Ramos (cell line): ENCODE results near the gene SPIRE1.

Experiments
- in situ Hi-C: fragments of 300-500 bp; cut with MboI; formaldehyde crosslinking; loops from one replicate; pipeline ENCODE4 v1.14.3; 2022; ENCODE audit warnings: low sequenced_read_pairs; ENCODE audit not compliant: unreplicated experiment

The SPIRE1 gene

DNA sequence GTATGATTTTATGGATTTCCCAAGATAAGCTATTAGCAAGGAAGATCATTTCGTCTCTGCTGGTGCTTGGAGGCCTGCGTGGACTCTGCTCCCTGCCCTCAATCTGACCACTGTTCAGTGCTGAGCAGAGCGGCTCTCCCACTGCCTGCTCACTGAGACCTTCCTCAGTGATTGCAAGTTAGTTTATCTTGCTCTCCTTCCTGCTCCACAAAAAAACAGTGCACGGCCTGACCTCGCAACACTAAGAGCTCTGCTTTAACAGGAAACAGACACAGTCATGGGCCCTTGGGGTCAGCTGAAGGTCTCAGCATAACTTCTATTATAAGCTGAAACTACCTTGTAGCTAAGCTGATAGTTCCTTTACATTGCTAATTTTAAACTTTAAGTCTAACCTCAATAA is 197.0 kb downstream of the SPIRE1 start:
- in situ Hi-C loops, result no loop called here

DNA sequence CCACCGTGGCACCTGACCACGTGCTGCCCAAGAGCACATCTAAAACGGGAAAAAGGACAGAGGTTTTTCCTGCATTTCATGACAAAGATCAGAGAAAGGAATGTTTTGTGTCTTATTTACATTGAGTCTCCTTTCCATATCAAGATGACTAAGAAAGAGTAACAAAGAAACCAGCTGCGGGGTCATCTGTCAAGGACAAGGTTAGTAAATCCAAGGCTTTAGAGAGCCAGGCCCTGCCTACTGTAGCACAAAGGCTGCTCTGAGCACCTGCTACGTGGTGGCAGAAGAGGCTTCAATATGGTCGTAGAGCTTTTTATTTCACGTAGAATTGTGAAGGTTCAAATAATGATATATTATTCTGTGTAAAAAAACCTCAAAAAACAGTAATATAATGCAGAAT is 199.1 kb downstream of the SPIRE1 start:
- in situ Hi-C loops, result no loop called here

DNA sequence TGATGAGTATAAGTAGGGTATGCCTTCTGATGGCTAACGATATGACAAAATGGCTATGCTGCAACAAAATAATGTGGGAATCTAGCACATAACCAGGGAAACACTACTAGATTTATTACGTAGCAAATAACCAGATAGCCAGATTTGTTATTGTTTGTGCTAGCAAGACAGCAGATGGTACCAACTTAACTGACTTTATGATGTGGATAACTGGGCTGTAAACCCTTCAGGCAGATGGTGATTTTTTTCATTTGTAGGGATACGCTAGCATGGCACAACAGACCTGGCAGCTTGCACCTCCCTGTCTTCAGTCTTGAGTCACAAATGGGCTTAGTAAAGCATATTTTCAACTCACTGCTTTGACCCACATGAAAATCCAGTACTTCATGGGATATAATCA is 201.5 kb downstream of the SPIRE1 start:
- in situ Hi-C loops, result no loop called here

DNA sequence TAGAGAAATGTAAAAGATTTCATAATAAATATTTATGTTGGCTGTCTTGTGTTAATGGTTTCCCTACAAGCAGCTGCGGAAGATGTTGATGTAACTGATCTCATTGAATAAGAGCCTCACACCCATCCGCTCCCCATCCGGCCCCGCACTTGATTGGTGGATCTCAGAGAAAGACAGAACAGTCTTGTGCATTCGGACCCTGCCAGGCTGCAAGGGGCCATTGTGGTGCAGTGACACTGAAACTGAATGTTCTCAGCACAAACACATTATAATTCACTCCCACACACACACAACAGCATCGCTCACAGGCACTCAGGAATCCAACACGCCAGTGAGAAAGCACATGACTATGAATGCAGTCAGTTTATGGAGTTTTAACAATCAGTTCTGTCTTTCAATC is 202.4 kb downstream of the SPIRE1 start:
- in situ Hi-C loops, result no loop called here

DNA sequence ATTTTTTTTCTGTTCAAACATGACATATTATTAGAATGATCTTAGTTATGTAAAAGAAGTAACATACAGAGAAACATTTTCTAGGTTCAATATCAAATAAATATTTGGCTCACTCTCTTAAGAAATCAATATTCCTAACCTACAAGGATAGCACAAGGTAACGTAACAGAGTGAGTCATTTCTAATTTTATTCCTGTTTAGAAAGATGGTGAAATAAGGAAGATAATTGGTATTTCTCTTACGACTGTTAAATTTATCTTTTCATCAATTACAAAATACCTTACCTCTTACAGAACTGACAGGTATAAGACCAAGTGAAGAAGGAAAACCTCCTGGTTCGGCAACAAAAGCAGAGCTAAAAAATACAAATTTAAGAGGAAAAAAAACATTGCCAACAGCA is 205.1 kb downstream of the SPIRE1 start:
- in situ Hi-C loops, result no loop called here

DNA sequence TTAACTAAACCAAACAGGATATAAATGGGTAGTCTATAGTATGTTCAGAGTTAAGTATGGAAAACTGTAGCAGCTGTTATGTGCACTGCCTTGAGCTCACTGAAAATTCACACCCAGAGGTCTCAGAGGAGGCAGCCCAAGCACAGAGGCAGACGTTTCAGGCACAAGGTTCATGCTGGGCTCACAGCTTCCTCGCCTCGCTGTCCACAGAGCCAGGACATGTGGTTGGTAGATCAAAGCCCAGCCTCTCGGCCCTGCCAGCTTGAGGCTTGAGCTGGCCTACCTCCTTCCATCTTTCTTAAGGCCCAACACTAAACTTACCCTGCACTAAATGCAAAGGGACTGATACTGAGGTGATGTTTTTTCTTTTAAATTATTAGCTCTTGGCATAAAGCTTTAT is 206.5 kb downstream of the SPIRE1 start:
- in situ Hi-C loops, result no loop called here

DNA sequence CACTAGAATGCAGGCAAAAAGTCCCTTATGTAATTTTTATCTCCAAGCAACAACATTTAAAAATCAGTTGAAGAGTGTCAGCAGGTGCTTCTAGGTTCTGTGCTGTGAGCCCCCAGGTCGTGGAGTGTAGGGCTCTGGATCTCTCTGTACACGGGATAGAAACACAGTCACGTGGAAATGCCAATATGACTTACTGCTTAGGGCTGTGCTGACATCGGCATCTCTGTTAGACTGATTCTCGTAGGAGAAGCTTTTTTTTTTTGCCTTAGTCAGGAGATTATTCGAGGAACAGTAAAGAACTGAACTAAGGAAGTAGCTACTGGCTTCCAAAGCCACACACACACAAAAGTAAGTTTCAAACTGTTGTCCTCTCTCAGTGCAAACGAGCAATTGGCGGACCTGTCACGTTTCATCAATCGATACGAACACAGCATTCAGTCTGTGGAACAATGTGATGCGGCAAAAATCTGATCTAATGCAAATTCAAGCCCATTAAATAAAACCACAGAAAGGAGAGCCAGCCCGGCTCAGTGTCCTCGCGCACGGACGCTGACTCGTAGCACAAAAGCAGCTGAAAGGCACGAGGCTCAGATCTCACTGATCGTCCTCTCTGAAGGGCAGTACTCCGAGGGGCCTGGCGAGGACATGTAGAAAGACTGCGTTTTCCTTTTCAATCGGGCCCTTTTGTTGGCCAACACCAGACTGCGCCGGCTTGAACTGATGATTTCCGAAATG is 208.7 kb downstream of the SPIRE1 start:
- in situ Hi-C loops, result no loop called here

DNA sequence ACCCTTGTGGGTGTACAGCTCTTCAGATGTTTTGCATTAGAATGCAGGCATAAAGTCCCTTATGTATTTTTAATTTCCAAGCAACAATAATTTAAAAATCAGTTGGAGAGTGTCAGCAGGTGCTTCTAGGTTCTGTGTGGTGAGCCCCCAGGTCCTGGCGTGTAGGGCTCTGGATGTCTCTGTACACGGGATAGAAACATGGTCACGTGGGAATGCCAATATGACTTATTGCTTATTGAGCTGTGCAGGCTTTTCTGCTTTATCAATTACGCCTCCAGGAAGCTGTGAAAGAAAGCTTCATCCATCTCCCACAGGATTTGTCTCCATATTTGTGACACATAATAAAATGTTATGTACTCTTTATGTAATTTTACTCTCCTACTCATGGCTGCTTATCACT is 212.4 kb downstream of the SPIRE1 start:
- in situ Hi-C loops, result no loop called here

DNA sequence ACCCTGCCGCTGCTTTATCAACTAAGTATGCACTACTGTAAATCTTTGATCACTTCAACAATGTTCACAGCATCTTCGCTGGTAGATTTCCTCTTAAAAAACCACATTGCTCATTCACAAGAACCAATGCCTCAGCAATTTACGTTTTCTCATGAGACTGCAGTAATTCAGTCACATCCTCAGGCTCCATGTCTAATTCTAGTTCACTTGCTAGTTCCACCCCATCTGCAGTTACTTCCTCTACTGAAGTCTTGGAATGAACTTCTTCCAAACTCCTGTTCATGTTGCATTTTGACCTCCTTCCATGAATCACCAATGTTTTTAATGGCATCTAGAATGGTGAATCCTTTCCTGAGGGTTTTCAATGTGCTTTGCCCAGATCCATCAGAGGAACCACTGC is 214.4 kb downstream of the SPIRE1 start:
- in situ Hi-C loops, result no loop called here

DNA sequence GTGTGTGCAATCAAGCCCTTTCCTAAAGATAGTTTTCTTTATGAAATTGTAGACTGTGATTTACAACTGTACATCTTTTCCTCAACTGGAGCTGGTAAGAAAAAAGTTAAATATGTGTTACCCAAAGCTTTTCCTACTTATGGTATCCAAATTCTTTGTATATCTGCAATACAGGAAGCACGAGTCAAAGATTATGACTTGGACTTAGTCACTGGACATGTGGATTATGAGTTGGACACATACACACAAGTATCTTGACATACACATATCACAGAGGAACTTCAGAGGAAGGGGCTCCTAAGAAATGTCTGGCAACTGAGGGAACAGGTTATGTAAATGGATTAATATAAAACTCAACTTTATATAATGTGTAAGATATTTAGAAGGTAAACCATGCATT is 215.0 kb downstream of the SPIRE1 start:
- in situ Hi-C loops, result no loop called here

DNA sequence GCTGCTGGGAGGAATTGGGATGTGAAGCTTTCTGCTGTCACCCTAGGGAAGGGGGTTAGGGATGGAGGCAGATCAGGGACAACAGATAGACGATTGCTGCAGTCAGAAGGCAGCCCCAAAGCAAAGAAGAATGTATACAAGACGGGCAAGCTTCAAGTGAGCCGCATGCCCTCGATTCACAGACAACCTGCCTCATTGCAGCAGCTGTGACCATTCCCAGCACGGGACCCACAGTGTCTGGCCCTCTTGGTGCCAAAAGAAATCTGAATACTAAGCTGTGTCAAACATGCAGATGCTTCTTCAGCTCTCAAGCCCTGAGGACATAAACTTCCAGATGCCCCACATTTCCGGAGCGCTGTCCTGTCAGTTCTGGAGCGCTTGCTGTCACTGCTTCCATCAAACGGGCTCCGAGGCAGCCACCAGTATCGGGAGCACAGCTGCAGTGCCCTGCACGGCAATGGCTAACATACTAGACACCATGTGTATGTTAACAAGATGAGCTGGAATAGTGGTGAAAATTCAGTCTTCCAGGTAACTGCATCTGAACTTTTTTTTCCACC is 216.4 kb downstream of the SPIRE1 start:
- in situ Hi-C loops, result no loop called here

DNA sequence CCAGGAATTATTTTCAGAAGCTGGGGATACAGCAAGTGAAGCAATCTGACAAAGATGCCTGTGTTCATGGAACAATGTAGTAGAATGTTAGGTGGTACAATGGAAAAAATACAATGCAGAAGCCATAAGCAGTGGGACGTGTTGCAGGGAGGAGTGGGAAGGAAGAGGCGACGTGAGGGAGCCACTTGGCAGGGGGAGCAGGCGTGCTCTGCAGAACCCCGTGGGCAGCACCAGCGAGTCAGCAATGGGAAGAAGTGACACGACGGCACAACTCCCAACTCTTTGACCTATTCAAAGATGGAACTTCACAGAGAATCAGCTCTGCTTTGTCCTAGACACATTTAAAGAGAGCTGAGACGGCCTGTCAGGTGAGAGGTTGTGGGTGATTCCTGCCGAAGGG is 219.7 kb downstream of the SPIRE1 start:
- in situ Hi-C loops, result no loop called here

DNA sequence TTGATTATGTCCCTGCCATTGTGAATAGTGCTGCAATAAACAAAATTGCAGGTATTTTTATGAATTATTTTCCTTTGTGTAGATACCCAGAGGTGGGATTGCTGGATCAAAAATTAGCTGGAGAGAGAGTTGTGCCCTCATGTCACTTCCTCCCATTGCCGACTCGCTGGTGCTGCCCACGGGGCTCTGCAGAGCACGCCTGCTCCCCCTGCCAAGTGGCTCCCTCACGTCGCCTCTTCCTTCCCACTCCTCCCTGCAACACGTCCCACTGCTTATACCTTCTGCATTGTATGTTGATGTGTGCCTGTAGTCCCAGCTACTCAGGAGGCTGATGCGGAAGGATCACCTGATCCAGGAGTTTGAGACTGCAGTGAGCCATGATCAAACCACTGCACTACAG is 222.0 kb downstream of the SPIRE1 start:
- in situ Hi-C loops, result no loop called here

DNA sequence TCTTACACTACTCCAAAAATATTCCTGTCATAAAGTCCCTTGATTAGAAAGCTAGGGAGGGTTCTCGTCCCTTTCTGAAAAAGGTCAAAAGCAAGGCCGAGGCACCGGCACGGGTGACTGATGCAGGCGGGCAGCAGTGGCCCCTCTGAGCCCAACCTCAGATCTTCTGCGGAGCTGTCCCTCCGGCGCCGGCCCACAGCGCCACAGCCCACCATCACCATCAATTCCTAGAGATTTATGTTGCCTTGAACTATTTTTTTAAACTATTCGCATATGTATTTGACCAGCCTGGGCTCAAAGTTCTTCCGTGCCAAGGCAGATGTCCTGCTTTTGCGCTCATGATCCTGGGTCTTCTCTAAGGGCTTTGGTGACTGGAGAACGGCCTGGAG is 223.4 kb downstream of the SPIRE1 start:
- in situ Hi-C loops, result no loop called here

DNA sequence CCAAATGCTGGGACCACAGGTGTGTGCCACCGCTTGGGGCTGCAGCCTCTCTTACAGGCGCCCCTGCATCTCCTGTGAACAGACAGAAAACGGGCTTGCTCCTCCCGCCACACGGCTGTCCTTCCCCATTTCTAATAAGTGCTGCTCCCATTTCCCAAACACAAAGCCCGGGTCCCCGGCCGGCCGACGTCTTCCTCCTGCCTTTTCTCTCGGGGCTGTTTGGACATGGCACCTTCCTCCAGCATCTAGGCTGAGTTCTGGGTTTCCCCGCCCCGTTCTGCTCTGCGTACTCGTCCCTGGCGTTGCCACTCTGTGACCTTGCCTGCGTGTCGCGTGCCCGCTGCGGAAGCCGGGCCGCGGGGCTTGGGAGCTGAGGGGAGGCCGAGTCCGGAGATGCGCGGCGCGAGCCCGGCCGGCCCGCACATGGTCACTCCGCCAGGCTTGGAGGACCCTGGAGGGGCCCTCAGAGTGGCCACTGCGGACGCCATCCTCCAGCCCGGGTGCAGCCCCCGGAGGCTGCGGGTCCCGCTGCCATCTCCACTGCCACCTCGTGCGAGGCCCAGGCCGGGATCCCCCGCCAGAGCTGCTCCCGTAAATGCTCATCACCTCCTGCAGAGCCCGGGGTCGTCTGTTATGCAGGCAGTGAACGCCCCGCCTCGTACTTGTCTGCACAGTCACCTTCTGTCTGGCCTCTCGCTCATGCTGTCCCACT is 223.9 kb downstream of the SPIRE1 start:
- in situ Hi-C loops, result no loop called here

DNA sequence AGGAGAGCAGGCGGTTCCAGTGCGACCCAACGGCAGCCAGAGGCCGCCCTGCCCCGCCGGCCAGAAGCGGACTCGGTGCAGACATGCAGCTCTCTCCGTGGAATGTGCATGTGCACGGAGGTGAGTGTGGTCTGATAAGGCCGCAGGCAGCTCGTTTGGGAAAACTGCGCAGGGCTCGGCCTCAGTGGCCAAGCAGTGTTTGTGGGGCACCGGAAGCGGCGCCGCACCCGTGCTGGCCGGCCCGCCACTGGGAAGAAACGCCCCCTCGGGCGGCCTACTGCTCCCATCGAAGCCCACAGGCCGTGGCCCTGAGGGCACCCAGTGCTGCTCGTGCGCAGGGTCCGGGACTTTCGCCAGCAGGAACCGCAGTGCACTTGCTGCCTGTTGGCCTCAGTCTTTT is 225.0 kb downstream of the SPIRE1 start:
- in situ Hi-C loops, result no loop called here

DNA sequence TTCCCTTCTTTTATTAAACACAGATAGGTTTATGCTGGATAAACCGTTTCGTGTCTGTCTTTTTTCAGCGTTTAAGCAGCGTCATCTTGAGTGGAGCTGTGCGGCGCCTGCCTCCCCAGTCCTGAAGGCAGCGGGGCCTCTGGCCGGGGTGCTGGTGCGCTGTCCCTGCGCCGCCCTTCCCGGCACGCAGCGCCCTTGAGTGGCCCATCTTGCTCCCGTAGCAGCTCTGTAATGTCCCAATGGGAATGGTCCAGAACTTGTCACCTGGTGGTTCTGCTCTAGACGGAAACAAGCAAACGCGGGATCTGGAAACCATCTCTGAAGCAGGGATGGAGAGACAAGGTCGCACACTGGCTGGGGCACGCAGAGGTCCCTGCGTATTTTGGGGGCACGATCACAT is 225.7 kb downstream of the SPIRE1 start:
- in situ Hi-C loops, result no loop called here

DNA sequence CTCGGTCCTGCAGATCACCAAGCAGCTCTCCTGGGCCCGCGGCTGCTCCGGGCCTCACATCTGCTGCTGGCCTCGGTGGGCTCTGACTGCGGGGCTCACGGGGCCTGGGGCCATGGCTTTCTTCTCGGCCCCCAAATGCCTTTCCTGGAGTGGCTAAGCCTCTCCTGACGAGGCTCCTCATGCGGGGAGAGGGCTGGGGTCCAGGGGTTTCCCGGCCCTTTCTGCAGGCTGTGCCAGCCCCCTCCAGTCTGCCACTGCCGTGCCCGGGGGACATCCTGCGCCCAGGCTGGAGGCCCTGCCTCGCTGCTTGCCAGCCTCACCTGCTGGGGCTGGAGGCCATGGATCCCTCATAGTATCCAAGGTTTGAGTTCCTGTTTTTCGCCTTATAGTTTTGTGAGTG is 226.3 kb downstream of the SPIRE1 start:
- in situ Hi-C loops, result no loop called here

DNA sequence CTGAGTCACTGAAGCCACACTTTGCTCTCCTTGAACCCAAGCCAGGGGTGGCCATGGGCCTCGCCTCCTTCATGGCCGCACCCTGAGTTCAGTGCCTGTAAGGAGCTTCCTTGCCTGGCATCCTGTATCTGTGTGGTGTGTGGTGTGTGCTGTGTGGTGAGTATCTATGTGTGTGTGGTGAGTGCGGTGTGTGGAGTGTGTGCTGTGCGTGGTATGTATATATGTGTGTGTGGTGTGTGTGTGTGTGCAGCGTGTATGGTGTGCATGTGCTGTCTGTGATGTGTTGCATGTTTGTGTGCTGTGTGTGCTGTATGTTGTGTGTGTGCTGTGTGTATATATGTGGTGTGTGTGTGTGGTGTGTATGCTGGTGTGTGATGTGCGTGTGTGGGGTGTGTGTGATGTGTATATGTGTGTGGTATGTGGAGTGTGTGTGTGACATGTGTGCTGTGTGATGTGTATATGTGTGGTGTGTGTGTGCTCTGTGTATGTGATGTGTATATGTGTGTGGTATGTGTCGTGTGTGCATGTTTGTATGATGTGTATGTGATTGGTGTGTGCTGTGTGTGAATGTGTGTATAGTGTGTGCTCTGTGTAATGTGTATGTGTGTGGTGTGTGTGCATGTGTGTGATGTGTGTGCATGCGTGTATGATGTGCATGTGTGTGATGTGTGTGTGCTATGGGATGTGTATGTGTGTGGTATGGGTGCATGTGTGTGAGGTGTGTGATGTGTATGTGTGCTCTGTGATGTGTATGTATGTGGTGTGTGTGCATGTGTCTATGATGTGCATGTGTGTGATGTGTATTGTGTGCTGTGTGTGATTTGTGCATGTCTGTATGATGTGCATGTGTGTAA is 227.5 kb downstream of the SPIRE1 start:
- in situ Hi-C loops, result no loop called here

DNA sequence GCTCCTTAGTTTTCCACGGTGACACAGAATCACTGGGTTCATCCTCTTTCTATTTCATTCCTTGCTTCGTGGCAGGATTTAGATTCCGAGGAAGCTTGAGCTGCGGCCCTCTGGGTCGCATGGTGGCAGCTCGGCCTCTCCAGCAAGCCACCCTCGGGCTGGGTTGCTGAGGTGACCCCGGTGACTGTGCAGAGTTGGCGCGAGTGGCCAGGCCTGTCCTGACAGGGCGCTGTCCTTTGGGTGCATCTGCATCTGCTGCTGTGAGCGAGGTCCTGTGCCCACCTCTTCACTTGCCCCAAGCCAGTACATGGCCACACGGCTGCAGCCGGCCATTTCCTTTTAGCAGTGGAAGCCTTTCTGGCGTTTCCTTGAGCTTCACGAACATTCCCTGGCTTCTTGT is 228.4 kb downstream of the SPIRE1 start:
- in situ Hi-C loops, result no loop called here

DNA sequence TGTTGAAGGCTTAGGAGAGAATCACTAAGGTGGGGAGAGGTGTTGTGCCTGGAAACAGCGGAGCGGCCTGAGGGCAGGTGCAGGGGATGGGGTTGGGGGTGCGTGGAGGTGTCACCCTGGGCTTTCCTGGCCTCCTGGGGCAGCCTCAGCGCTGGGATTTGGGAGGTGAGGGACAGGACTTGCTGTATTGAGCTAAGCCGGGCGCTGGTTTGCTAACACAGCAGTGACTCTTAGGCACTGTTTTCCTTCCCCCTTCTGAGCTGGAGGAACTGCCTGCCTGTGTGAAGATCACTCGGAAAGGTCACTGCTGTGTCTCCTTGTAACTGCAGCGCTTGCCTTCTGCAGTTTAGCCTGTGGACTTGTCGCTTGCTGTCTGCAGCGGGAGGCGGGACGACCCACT is 229.0 kb downstream of the SPIRE1 start:
- in situ Hi-C loops, result no loop called here
